NCI-H446 treated with DMSO at 0.1 percent for 48 hours (cell line): ENCODE data around the gene SHC3.

Experiments used
- DNase-seq: peaks from one replicate; lab custom pipeline; 2025; lab: John Stamatoyannopoulos, UW

The SHC3 gene

GRCh38 chr9:89022001-89022759, 156.4 kb downstream of the SHC3 start:
- DNase-seq, result no peak

GRCh38 chr9:89021154-89021803, 157.3 kb downstream of the SHC3 start:
- DNase-seq, result no peak

- no peak for DNase-seq
Observed at GRCh38 chr9:89020754-89021153, 157.9 kb downstream of the SHC3 start.

GRCh38 chr9:89015336-89015735, 163.3 kb downstream of the SHC3 start:
- no peak for DNase-seq

- no peak for DNase-seq
Observed at GRCh38 chr9:89014153-89014552, 164.5 kb downstream of the SHC3 start.

- DNase-seq, result no peak
Observed at GRCh38 chr9:89013660-89014059, 165.0 kb downstream of the SHC3 start.

GRCh38 chr9:89012294-89013042, 166.2 kb downstream of the SHC3 start:
- DNase-seq, result no peak

GRCh38 chr9:89011683-89012082, 166.9 kb downstream of the SHC3 start:
- DNase-seq, result no peak

- no peak for DNase-seq
Observed at GRCh38 chr9:89010526-89011111, 168.0 kb downstream of the SHC3 start.

GRCh38 chr9:89010056-89010455, 168.6 kb downstream of the SHC3 start:
- DNase-seq, result no peak

- DNase-seq, result no peak
Observed at GRCh38 chr9:89009546-89009840, 169.1 kb downstream of the SHC3 start.

- no peak for DNase-seq
Observed at GRCh38 chr9:89008744-89009545, 169.7 kb downstream of the SHC3 start.

GRCh38 chr9:89008055-89008743, 170.4 kb downstream of the SHC3 start:
- DNase-seq, result no peak

- DNase-seq, result no peak
Observed at GRCh38 chr9:89006996-89007967, 171.3 kb downstream of the SHC3 start.

GRCh38 chr9:89006267-89006666, 172.4 kb downstream of the SHC3 start:
- no peak for DNase-seq

GRCh38 chr9:89005323-89005722, 173.3 kb downstream of the SHC3 start:
- DNase-seq, result no peak

- DNase-seq, result no peak
Observed at GRCh38 chr9:89002987-89003386, 175.6 kb downstream of the SHC3 start.

GRCh38 chr9:89001917-89002540, 176.6 kb downstream of the SHC3 start:
- no peak for DNase-seq
